GM19455 (cell line): ENCODE results near the gene MEGF6.

ENCODE experiments used
- ATAC-seq: cut with Tn5 transposase; IDR thresholded peaks from one replicate; pipeline ENCODE4 v1.9.1; 2021; ENCODE audit not compliant: unreplicated experiment

MEGF6 gene

GRCh38 chr1:3453203-3453761 lies 158.0 kb downstream of the MEGF6 start:
- peak; percentile 72 for ATAC-seq

- no peak for ATAC-seq
Measured at GRCh38 chr1:3452866-3453175, 158.5 kb downstream of the MEGF6 start.

GRCh38 chr1:3451994-3452865 lies 159.1 kb downstream of the MEGF6 start:
- ATAC-seq, result no peak

GRCh38 chr1:3450983-3451382 lies 160.3 kb downstream of the MEGF6 start:
- no peak for ATAC-seq

DNA sequence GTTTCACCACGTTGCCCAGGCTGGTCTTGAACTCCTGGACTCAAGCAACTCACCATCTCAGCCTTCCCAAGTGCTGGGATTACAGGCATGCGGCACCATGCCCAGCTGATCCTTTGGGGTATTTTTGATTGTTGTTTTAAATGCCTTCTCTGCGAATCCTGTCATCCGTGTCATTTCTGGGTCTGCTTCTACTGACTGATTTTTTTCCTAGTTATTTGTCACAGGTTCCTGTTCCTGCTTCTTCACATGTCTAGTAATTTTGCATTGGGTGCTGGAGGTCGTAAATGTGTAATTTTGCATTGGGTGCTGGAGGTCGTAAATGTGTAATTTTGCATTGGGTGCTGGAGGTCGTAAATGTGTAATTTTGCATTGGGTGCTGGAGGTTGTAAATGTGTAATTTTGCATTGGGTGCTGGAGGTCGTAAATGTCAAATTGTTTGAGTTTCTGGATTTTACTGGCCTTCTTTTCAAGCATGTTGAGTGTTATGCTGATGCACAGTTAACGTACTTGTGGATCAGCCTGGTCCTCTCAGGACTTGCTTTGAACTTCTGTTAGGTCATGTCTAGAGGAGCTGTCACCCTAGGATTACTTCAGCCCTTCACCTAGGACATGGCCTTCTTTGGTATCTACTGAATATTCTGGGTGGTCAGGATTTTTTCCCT lies 161.0 kb downstream of the MEGF6 start:
- ATAC-seq, result no peak

DNA sequence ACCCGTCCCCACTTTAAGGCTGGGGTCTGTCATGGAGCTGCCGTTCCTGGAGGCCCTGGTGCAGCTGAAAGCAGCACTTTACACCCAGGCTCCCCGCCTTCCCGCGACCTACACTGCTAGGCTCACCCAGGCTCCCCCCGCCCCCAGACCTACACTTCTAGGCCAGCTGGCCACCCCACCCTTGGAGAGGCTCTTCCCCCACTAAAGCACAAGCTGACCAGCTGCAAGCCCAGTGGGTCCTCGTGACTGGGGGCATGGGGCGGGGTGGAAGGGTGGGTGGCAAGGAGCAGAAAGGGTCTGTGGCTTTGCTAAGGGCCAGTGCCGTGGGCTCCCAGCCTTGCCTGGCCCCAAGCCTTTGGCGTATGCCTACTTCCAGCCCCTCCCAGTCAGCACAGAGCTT lies 166.6 kb downstream of the MEGF6 start:
- ATAC-seq, result no peak

DNA sequence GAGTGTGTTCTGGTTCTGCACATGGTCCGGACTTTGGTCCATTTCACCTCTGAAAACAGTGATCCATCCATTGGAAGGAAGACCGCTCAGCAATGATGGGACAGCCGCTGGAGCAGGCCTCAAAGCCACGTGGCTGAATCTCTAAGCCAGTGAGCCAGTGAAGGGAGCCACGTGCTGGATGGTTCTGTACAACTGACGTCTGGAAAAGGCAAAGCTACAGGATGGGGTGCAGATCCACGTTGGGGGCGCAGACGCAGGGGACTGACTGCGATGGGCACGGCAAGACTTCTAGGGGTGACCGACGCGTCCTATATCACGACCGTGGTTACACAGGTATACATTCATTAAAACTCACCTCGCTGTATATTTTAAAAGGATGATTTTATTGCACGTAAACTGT lies 167.0 kb downstream of the MEGF6 start:
- ATAC-seq, result no peak

GRCh38 chr1:3443807-3444206 lies 167.5 kb downstream of the MEGF6 start:
- ATAC-seq, result no peak

DNA sequence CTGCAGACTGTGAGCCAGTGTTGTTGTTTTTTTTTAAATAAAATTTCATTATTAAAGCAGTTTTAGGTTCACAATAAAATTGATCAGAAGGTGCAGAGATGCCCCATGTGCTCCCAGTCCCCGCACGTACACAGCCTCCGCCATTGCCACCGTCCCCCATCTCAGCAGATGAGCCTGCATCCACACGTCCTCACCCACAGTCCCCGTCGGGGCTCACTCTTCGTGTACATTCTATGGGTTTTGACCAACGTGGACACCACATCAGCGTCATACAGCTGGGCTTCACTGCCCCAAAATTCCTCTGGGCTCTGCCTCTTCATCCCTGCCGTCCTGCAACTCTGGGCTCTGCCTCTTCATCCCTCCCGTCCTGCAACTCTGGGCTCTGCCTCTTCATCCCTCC lies 168.4 kb downstream of the MEGF6 start:
- ATAC-seq, result no peak

- no peak for ATAC-seq
Measured at GRCh38 chr1:3442331-3442730, 169.0 kb downstream of the MEGF6 start.

DNA sequence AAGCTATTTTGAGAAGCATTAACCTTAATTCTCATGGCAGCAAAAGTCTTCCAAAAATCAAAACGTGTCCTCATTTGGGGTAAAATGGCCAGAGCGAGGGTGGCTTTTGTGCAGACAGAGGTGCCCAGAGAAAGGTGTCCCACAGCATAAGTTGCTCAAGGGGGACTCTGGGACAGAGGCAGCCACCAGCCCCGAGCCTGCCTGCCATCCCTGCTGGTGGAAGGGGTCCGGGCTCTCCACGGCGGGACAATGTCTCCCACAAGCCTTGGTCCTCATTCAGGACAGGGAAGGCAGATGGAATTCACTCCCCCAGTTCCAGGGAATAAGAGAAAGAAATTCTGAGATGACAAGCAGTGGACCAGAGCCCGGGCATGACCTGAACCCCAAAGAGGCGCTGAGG lies 169.4 kb downstream of the MEGF6 start:
- no peak for ATAC-seq

DNA sequence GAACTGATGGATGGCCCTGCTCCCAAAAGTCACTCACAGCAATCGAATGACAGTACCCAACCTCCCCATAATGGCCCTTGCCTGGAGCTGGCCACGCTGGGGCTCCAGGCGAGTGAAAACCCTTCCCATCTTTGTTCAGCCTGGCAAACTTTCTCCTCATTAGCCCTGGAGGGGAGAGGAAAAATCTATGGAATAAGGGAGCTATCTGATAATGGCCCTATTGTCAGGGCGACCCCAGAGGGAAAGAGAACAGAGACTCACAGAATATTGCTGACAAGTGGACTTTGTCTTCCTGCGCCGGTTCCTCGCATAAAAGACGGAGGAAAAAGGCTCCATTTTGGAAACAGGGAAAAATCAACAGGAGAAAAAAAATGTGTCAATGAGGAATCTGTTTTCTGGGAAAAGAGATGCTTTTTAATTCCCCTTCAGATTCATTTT lies 169.9 kb downstream of the MEGF6 start:
- no peak for ATAC-seq

GRCh38 chr1:3440711-3441409 lies 170.4 kb downstream of the MEGF6 start:
- ATAC-seq, result no peak

GRCh38 chr1:3440300-3440681 lies 171.0 kb downstream of the MEGF6 start:
- ATAC-seq, result no peak
